Common myeloid progenitor, CD34-positive (primary cell): ENCODE data around the gene WDR91.
"Not testable (repeated sequence)": the region's sequence is repeated elsewhere in the genome, so short reads cannot be mapped to it uniquely, and the experiment has no call there.

Experiments used
- CTCF ChIA-PET: fragments of 350-600 bp; sonication (Branson Sonifier 250); formaldehyde crosslinking; loops from one replicate; lab custom pipeline; 2021; ENCODE audit warnings: antibody characterized with exemption; lab: Charles Lee
- POLR2A ChIA-PET: fragments of 350-600 bp; sonication (Branson Sonifier 250); formaldehyde crosslinking; loops from one replicate; lab custom pipeline; 2021; ENCODE audit warnings: antibody characterized with exemption; lab: Charles Lee
- DNase-seq, 3 donors: peaks; one replicate each; pipeline versions ENCODE4 v3.0.0 to v3.0.0-alpha.2; 2013
- H3K27ac ChIP-seq, 2 experiments: 1 replicate in 1 of 2; 2 replicates in 1 of 2; pipeline ENCODE4 v1.7.0; 2013; ENCODE audit warnings: inconsistent platforms in 2 of 2, low read length in 2 of 2, mild to moderate bottlenecking in 2 of 2, low read depth in 1 of 2, moderate library complexity in 1 of 2; ENCODE audit not compliant: severe bottlenecking in 2 of 2, insufficient read depth in 1 of 2, poor library complexity in 1 of 2
- H3K27me3 ChIP-seq, 5 experiments: replicated peaks in 2 of 5; 1 replicate in 3 of 5; 2 replicates in 2 of 5; pipeline versions ENCODE4 v1.6.1 to v1.7.0; 2013; ENCODE audit warnings: low read length in 4 of 5, mild to moderate bottlenecking in 2 of 5, moderate library complexity in 2 of 5, inconsistent platforms in 1 of 5; ENCODE audit not compliant: insufficient read depth in 5 of 5, control insufficient read depth in 4 of 5
- H3K36me3 ChIP-seq, 4 experiments: 1 replicate in 2 of 4; 2 replicates in 2 of 4; pipeline versions ENCODE4 v1.6.1 to v1.7.0; 2013; ENCODE audit warnings: low read length in 3 of 4, control low read depth in 1 of 4, mild to moderate bottlenecking in 1 of 4; ENCODE audit not compliant: control insufficient read depth in 4 of 4, insufficient read depth in 4 of 4
- H3K4me1 ChIP-seq, 4 experiments: 1 replicate in 3 of 4; 2 replicates in 1 of 4; pipeline versions ENCODE4 v1.6.1 to v1.7.1; 2013; ENCODE audit warnings: low read length in 3 of 4, mild to moderate bottlenecking in 3 of 4, control low read depth in 1 of 4, inconsistent platforms in 1 of 4, moderate library complexity in 1 of 4; ENCODE audit not compliant: control insufficient read depth in 4 of 4, insufficient read depth in 4 of 4; ENCODE audit errors: control extremely low read depth in 1 of 4
- H3K4me3 ChIP-seq, 7 experiments: 1 replicate in 4 of 7; 2 replicates in 3 of 7; pipeline versions ENCODE4 v1.5.1 to v1.7.0; 2013; ENCODE audit warnings: mild to moderate bottlenecking in 7 of 7, low read length in 6 of 7, moderate library complexity in 6 of 7, inconsistent platforms in 2 of 7, low read depth in 2 of 7, control low read depth in 1 of 7; ENCODE audit not compliant: insufficient read depth in 4 of 7, control insufficient read depth in 1 of 7; ENCODE audit errors: extremely low read depth in 1 of 7
- H3K9me3 ChIP-seq, 5 experiments: 1 replicate in 4 of 5; 2 replicates in 1 of 5; pipeline versions ENCODE4 v1.6.1 to v1.7.1; 2013; ENCODE audit warnings: low read length in 4 of 5, mild to moderate bottlenecking in 2 of 5, inconsistent platforms in 1 of 5, low read depth in 1 of 5, moderate library complexity in 1 of 5; ENCODE audit not compliant: control insufficient read depth in 4 of 5, insufficient read depth in 2 of 5; ENCODE audit errors: control extremely low read depth in 1 of 5
- WGBS: methylation state at CpG from one replicate; pipeline ENCODE4 v1.1.5; 2013; ENCODE audit not compliant: insufficient coverage; 5-methylcytosine and 5-hydroxymethylcytosine counted together

The WDR91 gene

GRCh38 chr7:135240441-135240840, 29.1 kb upstream of the WDR91 start:
- Histone ChIP-seq H3K36me3 (no peaks in the 10 kb centered on the region), H3K4me1 (peaks cover 0 to 8% (median 3%) of the 10 kb centered on the region in 4 experiments), H3K27me3 (peaks cover 0 to 2% (median 0%) of the 10 kb centered on the region in 5 experiments), H3K9me3 (no peaks in the 10 kb centered on the region), H3K4me3 (no peak overlapping the region), H3K27ac (no peak overlapping the region)
- 100% methylated on average over 3 of the region's 9 CpGs for WGBS
- ChIA-PET POLR2A (no interaction called here), CTCF (no interaction called here)
- DNase-seq: no peak

GRCh38 chr7:135239263-135239662, 27.9 kb upstream of the WDR91 start:
- no peak overlapping the region for H3K27ac ChIP-seq
- no peak overlapping the region for H3K4me3 ChIP-seq
- no peaks in the 10 kb centered on the region for H3K36me3 ChIP-seq
- H3K4me1 ChIP-seq: peaks cover 0 to 8% (median 3%) of the 10 kb centered on the region in 4 experiments
- peaks cover 0 to 2% (median 0%) of the 10 kb centered on the region in 5 experiments for H3K27me3 ChIP-seq
- WGBS: 98% methylated on average over 7 of the region's 7 CpGs
- ChIA-PET CTCF (interaction anchor here (0.8 to 1.8 kb wide), 2 partner anchors 9 to 10 kb away, joined by 3 to 4 read pairs; no protein-coding TSS in a partner anchor), POLR2A (no interaction called here)
- no peaks in the 10 kb centered on the region for H3K9me3 ChIP-seq
- no peak for DNase-seq

- peaks cover 0 to 8% (median 3%) of the 10 kb centered on the region in 4 experiments for H3K4me1 ChIP-seq
- no peaks in the 10 kb centered on the region for H3K36me3 ChIP-seq
- peak in 2 of 3 donors; percentile 14 to 16 for DNase-seq
- ChIA-PET POLR2A (no interaction called here), CTCF (interaction anchor here (0.8 to 1.8 kb wide), 2 partner anchors 9 to 10 kb away, joined by 3 to 4 read pairs; no protein-coding TSS in a partner anchor)
- no peak overlapping the region for H3K4me3 ChIP-seq
- 98% methylated on average over 7 of the region's 11 CpGs for WGBS
- H3K27me3 ChIP-seq: no peaks in the 10 kb centered on the region
- no peak overlapping the region for H3K27ac ChIP-seq
- no peaks in the 10 kb centered on the region for H3K9me3 ChIP-seq
These were observed 26.9 kb upstream of the WDR91 start for GRCh38 chr7:135238112-135238744.

DNA sequence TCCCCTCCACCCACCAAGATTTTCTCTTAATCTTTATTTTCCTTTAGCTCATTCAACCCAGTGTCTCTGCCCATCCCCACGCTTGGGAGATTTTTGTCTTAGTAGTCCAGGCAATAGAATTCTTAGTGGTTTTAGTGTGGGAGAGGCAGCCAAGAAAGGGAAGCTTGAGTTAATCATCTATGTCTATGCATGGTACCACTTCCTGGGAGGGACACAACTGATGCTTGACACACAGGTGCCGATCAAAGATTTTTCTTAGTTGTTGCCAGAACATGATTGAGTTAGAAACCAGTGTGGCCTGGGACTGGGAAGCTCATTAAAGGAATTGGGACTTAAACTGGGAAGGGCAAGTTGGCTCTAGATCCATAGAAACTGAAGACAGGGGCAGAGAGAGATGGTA, 25.4 kb upstream of the WDR91 start:
- CTCF ChIA-PET: interaction anchor here (1.0 to 3.0 kb wide), 4 partner anchors 8 to 264 kb away, joined by 3 to 13 read pairs (median 4); no protein-coding TSS in a partner anchor
- peak in 1 of 3 donors; percentile 7 for DNase-seq
- H3K4me1 ChIP-seq: peaks cover 0 to 8% (median 3%) of the 10 kb centered on the region in 4 experiments

GRCh38 chr7:135235841-135236240, 24.5 kb upstream of the WDR91 start:
- H3K36me3 ChIP-seq: no peaks in the 10 kb centered on the region
- DNase-seq: no peak
- no peaks in the 10 kb centered on the region for H3K27me3 ChIP-seq
- H3K27ac ChIP-seq: no peak overlapping the region
- peaks cover 0 to 8% (median 3%) of the 10 kb centered on the region in 4 experiments for H3K4me1 ChIP-seq
- H3K9me3 ChIP-seq: no peaks in the 10 kb centered on the region
- H3K4me3 ChIP-seq: no peak overlapping the region
- ChIA-PET CTCF (interaction anchor here (3.0 kb wide), 1 partner anchor 9 kb away, joined by 13 read pairs; no protein-coding TSS in a partner anchor), POLR2A (no interaction called here)
- 100% methylated on average over 2 of the region's 5 CpGs for WGBS

More for the DNA sequence above, 25.4 kb upstream of the WDR91 start:
- WGBS: 0% methylated on average over 1 of the region's 2 CpGs
- no peaks in the 10 kb centered on the region for H3K9me3 ChIP-seq
- no peaks in the 10 kb centered on the region for H3K27me3 ChIP-seq
- POLR2A ChIA-PET: no interaction called here
- no peaks in the 10 kb centered on the region for H3K36me3 ChIP-seq
- no peak overlapping the region for H3K4me3 ChIP-seq
- no peak overlapping the region for H3K27ac ChIP-seq

- ChIA-PET POLR2A (no interaction called here), CTCF (interaction anchor here (0.6 to 3.0 kb wide), 5 partner anchors 10 to 57 kb away, joined by 3 to 13 read pairs (median 5); no protein-coding TSS in a partner anchor)
- Histone ChIP-seq H3K9me3 (no peaks in the 10 kb centered on the region), H3K4me3 (no peak overlapping the region), H3K36me3 (no peaks in the 10 kb centered on the region), H3K4me1 (peaks cover 0 to 8% (median 3%) of the 10 kb centered on the region in 4 experiments), H3K27ac (no peak overlapping the region), H3K27me3 (no peaks in the 10 kb centered on the region)
- DNase-seq: no peak
- WGBS: 100% methylated on average over 1 of the region's 4 CpGs
These were observed 23.4 kb upstream of the WDR91 start for GRCh38 chr7:135234727-135235126.

- H3K4me3 ChIP-seq, H3K4me1 ChIP-seq, POLR2A ChIA-PET, DNase-seq, H3K36me3 ChIP-seq, H3K27me3 ChIP-seq, H3K27ac ChIP-seq, H3K9me3 ChIP-seq: not testable (repeated sequence)
- CTCF ChIA-PET: interaction anchor here (1.7 to 3.0 kb wide), 3 partner anchors 11 to 40 kb away, joined by 5 to 13 read pairs (median 5); no protein-coding TSS in a partner anchor
- WGBS: 97% methylated on average over 7 of the region's 14 CpGs
These were observed 22.8 kb upstream of the WDR91 start for GRCh38 chr7:135234095-135234494.
